Muscle layer of duodenum (tissue), 2 donors: ENCODE data around the gene CRYGN.

Experiments
- H3K27ac ChIP-seq: one replicate; pipeline ENCODE4 v1.7.0; 2013; ENCODE audit warnings: mild to moderate bottlenecking, low read length
- H3K27me3 ChIP-seq: one replicate; pipeline ENCODE4 v1.7.0; 2013; ENCODE audit warnings: low read depth, mild to moderate bottlenecking, control low read depth, low read length
- H3K36me3 ChIP-seq, 2 donors: one replicate each; pipeline ENCODE4 v1.7.0; 2013; ENCODE audit warnings: low read length in 2 of 2, control low read depth in 1 of 2, mild to moderate bottlenecking in 1 of 2; ENCODE audit not compliant: insufficient read depth in 2 of 2, control insufficient read depth in 1 of 2
- H3K4me1 ChIP-seq, 2 donors: one replicate each; pipeline ENCODE4 v1.7.0; 2013; ENCODE audit warnings: low read length in 2 of 2, mild to moderate bottlenecking in 2 of 2, control low read depth in 1 of 2, moderate library complexity in 1 of 2; ENCODE audit not compliant: insufficient read depth in 2 of 2, control insufficient read depth in 1 of 2
- H3K4me3 ChIP-seq, 2 donors: one replicate each; pipeline ENCODE4 v1.7.0; 2013; ENCODE audit warnings: low read length in 2 of 2, low read depth in 1 of 2, mild to moderate bottlenecking in 1 of 2
- H3K9me3 ChIP-seq, 2 donors: one replicate each; pipeline ENCODE4 v1.7.0; 2013; ENCODE audit warnings: low read length in 2 of 2, control low read depth in 1 of 2, mild to moderate bottlenecking in 1 of 2; ENCODE audit not compliant: control insufficient read depth in 1 of 2
- donor health status: healthy.

CRYGN gene

GRCh38 chr7:151408839-151409666 lies 30.9 kb downstream of the CRYGN start:
- peak overlapping the region; percentile 16 to 68 for H3K4me3 ChIP-seq

GRCh38 chr7:151408498-151408838 lies 31.5 kb downstream of the CRYGN start:
- peak overlapping the region; percentile 16 to 68 for H3K4me3 ChIP-seq
- H3K9me3 ChIP-seq, result no peaks in the 10 kb centered on the region
- H3K4me1 ChIP-seq, result peaks cover 0 to 19% of the 10 kb centered on the region in 2 donors
- peaks cover 14% of the 10 kb centered on the region for H3K27me3 ChIP-seq
- no peak overlapping the region for H3K27ac ChIP-seq
- no peaks in the 10 kb centered on the region for H3K36me3 ChIP-seq

More at GRCh38 chr7:151408839-151409666, 30.9 kb downstream of the CRYGN start:
- H3K27me3 ChIP-seq, result peaks cover 14% of the 10 kb centered on the region
- H3K36me3 ChIP-seq, result no peaks in the 10 kb centered on the region
- no peaks in the 10 kb centered on the region for H3K9me3 ChIP-seq
- H3K27ac ChIP-seq, result no peak overlapping the region
- H3K4me1 ChIP-seq, result peaks cover 0 to 19% of the 10 kb centered on the region in 2 donors

- H3K9me3 ChIP-seq, result no peaks in the 10 kb centered on the region
- H3K27me3 ChIP-seq, result peaks cover 14% of the 10 kb centered on the region
- peaks cover 0 to 19% of the 10 kb centered on the region in 2 donors for H3K4me1 ChIP-seq
Measured at GRCh38 chr7:151406886-151407583, 32.9 kb downstream of the CRYGN start.

GRCh38 chr7:151406051-151406875 lies 33.7 kb downstream of the CRYGN start:
- Histone ChIP-seq H3K9me3 (no peaks in the 10 kb centered on the region), H3K27ac (no peak overlapping the region), H3K36me3 (no peaks in the 10 kb centered on the region), H3K4me1 (peaks cover 0 to 19% of the 10 kb centered on the region in 2 donors), H3K4me3 (no peak overlapping the region), H3K27me3 (peaks cover 14% of the 10 kb centered on the region)

More at GRCh38 chr7:151406886-151407583, 32.9 kb downstream of the CRYGN start:
- H3K36me3 ChIP-seq, result no peaks in the 10 kb centered on the region
- H3K4me3 ChIP-seq, result no peak overlapping the region
- no peak overlapping the region for H3K27ac ChIP-seq

- Histone ChIP-seq H3K9me3 (no peaks in the 10 kb centered on the region), H3K4me1 (peaks cover 0 to 16% of the 10 kb centered on the region in 2 donors), H3K27ac (no peak overlapping the region), H3K4me3 (no peak overlapping the region), H3K27me3 (peaks cover 14% of the 10 kb centered on the region), H3K36me3 (no peaks in the 10 kb centered on the region)
Measured at GRCh38 chr7:151405588-151405987, 34.4 kb downstream of the CRYGN start.

- Histone ChIP-seq H3K27ac (no peak overlapping the region), H3K4me3 (no peak overlapping the region), H3K4me1 (peaks cover 0 to 10% of the 10 kb centered on the region in 2 donors), H3K27me3 (peaks cover 11% of the 10 kb centered on the region), H3K9me3 (no peaks in the 10 kb centered on the region), H3K36me3 (no peaks in the 10 kb centered on the region)
Measured at GRCh38 chr7:151405056-151405455, 34.9 kb downstream of the CRYGN start.

- Histone ChIP-seq H3K4me3 (no peak overlapping the region), H3K27ac (no peak overlapping the region), H3K9me3 (no peaks in the 10 kb centered on the region), H3K36me3 (no peaks in the 10 kb centered on the region), H3K27me3 (peaks cover 6% of the 10 kb centered on the region), H3K4me1 (peaks cover 0 to 4% of the 10 kb centered on the region in 2 donors)
Measured at GRCh38 chr7:151404216-151405011, 35.5 kb downstream of the CRYGN start.

- H3K36me3 ChIP-seq, result no peaks in the 10 kb centered on the region
- H3K4me1 ChIP-seq, result no peaks in the 10 kb centered on the region
- H3K27ac ChIP-seq, result no peak overlapping the region
- H3K4me3 ChIP-seq, result no peak overlapping the region
- no peaks in the 10 kb centered on the region for H3K9me3 ChIP-seq
- H3K27me3 ChIP-seq, result peaks cover 5% of the 10 kb centered on the region
Measured at GRCh38 chr7:151403764-151404163, 36.2 kb downstream of the CRYGN start.

- H3K4me1 ChIP-seq, result no peaks in the 10 kb centered on the region
- H3K27me3 ChIP-seq, result no peaks in the 10 kb centered on the region
- H3K27ac ChIP-seq, result no peak overlapping the region
- H3K36me3 ChIP-seq, result no peaks in the 10 kb centered on the region
- H3K9me3 ChIP-seq, result no peaks in the 10 kb centered on the region
- H3K4me3 ChIP-seq, result no peak overlapping the region
Measured at GRCh38 chr7:151402029-151402835, 37.7 kb downstream of the CRYGN start.
